ENCODE measurements around the gene HSF2BP.
"Not testable (repeated sequence)": the region's sequence is repeated elsewhere in the genome, so short reads cannot be mapped to it uniquely, and the experiment has no call there.

HSF2BP gene

DNA sequence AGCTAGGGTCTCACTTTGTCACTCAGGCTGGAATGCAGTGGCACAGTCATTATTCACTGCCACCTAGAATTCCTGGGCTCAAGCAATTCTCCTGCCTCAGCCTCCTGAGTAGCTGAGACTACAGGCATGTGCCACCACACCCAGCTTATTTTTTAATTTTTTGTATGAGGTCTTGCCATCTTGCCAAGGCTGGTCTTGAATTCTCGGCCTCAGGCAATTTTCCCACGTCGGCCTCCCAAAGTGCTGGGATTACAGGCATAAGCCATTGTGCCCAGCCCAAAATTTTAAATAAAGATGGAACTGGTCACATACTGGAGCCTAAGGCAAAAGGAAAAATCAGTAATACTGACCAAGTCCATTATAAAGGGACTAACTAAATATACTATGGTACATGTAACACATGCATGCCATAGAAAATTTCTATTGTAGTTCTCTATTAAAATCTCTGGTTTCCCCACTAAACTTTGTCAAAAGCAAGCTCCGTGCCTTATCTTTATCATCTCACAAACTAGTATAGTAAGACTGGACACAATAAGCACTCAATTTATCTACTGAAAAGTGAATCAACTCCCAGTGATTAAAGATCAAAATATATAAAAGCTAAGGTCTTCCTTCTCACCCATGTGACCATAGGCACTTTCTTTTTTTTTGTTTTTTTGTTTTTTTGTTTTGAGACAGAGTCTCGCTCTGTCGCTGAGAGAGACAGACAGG is 61.6 kb downstream of the HSF2BP start:
- no peak for DNase-seq (ENCODE audit: low spot score)

DNA sequence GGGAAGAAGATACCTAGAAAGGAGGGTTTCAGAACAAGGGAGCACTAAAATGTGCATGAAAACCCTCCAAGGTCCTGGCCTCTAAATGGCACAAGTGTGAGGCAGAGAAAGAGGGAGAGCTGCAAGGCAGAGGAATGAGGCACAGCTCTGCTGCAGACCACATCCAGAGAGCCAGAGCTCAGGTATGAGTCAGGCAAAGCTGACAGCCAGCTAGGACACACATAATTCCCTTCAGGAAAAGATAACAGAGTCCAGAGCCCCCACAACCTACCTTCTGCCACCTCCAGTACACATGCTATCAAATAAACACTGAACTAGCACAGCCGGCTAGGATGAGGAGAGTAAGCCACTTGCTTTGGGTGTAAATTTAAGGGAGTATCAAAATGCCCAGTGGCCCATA is 62.2 kb downstream of the HSF2BP start:
- DNase-seq (ENCODE audit: low spot score): no peak

DNA sequence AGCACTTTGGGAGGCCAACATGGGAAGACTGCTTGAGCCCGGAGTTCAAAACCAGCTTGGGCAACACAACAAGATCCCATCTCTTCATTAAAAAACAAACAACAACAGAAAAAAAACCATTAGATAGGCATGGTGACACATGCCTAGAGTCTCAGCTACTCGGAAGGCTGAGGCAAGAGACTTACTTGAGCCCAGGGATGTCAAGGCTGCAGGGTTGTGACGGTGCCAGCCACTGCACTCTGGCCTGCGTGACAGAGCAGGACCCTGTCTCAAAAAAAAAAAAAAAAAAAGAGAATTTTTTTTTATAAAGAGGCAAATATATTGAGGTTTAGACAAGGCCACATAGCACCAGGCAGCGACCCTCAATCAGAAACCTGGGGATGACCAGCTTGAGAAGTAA is 62.7 kb downstream of the HSF2BP start:
- no peak for DNase-seq (ENCODE audit: low spot score)

DNA sequence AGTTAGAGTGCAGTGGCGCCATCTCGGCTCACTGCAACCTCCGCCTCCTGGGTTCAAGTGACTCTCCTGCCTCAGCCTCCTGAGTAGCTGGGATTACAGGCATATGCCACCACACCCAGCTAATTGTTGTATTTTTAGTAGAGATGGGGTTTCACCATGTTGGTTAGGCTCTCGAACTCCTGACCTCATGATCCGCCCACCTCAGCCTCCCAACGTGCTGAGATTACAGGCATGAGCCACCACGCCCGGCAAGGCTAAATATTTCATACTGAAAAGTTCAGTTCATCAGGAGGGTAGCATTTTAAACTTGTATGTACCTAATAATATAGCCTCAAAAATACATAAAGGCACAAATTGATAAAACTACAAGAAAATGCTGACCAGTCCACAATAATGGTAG is 63.5 kb downstream of the HSF2BP start:
- not testable (repeated sequence) for DNase-seq (ENCODE audit: low spot score)

DNA sequence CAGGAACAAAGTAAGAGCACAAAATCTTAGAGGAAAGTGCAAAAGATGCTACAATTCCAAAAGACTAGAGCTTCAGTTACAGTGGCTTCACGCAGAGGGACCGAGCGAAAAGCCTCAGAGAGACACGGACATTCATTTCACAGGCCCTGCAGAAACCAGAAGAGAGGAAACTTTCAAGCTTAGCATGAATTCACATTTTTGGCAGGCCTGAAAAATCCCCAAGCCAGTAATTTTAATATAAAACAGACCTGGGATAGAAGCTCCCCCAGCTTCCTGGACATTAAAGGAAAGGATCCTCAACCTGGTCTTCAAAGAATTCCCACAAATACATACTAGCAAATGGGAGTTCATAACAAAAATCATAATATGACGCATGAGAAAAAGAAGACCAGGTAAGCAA is 66.2 kb downstream of the HSF2BP start:
- no peak for DNase-seq (ENCODE audit: low spot score)

DNA sequence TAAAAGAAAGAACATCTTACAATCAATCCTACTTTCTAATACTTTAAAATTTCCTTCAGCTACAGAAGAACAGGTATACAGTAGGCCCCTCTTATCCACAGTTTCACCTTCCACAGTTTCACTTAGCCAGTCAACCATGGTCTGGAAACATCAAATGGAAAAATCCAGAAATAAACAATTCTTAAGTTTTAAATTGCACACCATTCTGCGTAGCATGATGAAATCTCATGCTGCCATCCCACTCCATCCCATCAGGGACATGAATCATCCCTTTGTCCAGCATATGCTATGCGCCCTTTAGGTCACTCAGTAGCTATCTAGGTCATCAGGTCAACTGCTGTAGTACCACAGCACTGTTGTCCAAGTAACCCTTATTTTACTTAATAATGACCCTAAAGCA is 67.7 kb downstream of the HSF2BP start:
- DNase-seq (ENCODE audit: low spot score): no peak

DNA sequence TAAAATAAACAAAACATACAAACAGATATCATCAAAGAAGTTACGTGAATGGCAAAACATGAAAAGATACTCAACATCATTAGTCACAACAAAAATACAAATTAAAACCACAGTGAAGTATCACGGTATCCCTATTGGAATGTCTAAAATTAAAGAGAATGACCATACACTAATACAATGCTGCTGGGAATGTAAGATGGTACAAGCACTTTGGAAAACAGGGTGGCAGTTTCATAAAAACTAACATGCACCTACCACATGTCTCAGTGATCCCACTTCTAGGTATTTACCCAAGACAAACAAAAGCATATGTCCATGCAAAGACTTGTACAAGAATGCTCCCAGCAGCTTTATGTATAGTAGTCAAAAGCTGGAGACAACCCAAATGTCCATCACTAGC is 69.1 kb downstream of the HSF2BP start:
- DNase-seq (ENCODE audit: low spot score): no peak

DNA sequence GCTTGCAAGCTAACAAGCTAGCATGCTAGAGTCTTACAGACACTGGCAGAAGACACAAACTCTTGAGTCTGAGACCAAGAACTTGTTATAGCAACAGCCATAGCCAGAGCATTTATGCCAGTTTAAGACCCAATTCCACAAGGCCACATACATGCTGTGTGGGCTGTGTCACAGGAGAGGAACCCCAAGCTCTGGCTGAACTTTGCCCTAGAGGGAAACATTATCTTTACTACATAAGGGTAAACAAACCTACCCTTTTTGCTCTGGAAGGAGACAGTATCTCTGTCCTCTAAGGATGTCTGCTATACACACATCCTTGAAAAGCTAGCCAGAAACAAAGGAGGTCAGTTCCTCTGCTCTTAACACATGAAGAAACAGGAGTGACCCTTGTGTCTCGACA is 70.3 kb downstream of the HSF2BP start:
- DNase-seq (ENCODE audit: low spot score): no peak

DNA sequence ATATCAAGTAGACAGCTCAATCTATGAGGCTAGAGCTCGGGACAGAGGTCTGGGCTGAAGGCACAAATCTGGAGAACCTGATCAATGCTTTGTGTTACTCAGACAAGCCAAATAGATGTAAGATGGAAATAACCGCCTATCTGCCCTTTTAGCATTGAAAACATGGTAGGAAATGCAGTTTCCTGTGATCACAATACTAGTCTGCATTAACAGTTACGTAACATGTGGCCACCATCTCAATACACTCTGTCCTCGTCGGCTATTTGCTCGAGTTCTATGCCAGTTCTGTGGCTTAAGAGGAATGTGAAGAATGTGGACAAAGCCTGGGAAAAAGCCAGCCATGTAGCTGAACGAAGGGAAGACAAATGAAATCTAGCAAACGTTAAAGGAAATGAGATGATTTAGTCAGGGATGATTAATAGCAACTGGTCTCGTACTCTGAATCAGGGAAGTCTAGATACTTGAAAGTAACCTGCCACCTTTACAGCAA is 73.3 kb downstream of the HSF2BP start:
- DNase-seq (ENCODE audit: low spot score): no peak

DNA sequence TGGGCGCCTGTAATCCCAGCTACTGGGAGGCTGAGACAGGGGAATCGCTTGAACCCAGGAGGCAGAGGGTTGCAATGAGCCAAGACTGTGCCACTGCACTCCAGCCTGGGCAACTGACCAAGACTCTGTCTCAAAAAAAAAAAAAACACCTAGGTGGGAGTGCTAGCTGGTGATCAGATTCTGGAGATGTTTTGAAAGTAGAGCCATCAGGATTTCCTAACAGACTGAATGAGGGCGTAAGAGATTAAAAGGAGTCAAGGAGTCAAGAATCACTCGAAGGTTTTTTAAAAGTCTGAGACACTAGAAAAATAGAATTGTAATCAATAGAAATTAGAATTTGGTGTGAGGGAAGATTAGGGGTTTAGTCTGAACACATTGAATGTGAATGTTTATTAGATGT is 73.8 kb downstream of the HSF2BP start:
- no peak for DNase-seq (ENCODE audit: low spot score)

DNA sequence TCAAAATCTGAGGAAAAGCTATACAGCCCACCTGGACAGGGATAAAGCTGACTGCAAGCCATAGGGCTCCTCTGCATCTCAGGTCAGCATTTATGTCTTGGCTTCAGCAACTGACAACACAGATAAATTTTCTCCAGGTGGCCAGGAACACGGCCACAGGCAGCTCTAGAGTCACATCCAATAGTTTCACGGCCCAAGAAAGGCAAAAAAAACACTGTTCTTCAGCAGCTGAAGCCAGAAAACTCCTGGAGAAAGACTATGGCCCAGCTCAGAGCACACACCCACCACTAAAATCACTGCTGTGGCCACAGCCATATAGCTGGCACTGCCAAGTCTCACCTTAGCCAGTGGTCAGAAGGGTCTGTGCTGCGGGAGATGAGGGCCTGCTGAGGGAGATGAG is 77.8 kb downstream of the HSF2BP start:
- DNase-seq (ENCODE audit: low spot score): no peak

DNA sequence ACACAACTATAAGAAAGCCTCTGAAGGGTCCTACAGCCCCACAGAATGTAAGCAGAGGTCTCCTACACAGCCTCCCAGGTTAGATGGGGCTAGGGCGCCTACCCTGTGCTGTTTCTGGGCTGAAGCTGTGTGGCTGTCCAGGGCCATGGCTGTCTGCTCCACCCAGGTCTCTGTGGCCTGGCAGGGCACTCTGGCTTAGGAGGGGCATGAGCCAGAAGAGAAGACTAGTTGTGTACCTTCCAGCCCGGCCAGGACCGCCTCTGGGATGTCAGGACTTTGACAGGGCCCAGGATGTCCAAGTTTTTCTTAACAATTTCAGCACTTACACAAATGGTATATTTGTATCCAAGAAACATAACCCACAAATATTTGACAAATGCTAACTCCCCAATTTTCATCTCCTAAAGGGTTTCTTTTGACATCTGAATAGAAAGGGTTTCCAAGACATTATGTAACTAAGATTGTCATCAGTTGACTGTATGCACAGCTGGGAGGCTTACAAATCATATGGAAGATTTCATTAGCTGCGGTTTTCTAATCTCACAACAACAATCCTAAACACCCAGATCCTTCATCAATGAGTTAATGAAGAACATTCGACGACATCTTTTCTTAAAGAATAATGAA is 80.5 kb downstream of the HSF2BP start:
- DNase-seq (ENCODE audit: low spot score): no peak

DNA sequence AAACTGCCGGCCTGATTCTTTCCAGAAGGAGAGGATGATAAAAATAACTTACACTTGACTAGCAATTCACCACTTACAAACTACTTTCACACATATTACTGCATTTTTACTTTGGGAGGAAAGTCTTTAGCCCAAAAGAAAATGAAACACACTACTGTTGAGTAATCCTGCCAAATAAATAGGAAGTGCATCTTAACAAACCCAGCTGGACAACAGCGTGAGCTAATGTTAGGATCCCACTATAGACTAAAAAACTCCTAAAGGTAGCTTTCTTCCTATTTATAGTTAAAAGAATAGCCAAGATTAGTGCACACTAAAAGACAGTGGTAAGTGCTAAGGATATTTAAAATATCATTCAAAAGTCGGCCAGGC is 83.8 kb downstream of the HSF2BP start:
- DNase-seq (ENCODE audit: low spot score): no peak

DNA sequence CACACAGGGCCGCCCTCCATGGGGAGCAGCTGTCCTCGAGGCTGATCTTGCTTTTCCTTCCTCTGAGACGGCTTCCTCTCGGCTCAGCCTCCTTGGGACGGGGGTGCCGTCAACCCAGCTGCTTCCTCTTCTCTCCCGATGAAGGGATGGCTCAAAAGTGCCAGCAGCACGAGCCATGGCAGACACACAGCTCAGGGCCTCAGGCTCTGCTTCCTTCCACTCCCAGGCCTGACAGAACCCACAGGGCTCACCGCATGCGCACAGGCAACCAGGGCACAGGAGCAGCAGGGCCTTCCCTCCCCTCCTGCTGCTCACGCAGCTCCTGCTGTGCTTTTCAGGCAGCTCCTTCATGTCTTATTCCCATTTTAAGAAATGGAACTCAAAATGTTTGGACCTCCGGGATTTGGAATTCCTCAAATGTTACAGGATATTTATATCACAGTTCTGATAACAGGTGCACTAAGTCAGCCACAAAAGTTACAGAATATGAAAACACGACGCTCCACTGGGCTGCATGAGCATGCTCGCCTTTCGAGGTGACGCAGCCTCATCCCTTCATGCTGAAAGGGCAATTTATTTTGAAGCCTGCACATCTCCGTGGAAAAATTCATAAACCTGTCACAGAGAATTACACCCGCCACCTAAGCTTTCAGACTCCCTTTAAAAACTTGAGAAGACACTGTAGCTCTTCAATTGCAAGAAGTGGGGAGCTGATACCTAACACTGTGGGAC is 84.4 kb downstream of the HSF2BP start:
- DNase-seq (ENCODE audit: low spot score): peak; percentile 63

DNA sequence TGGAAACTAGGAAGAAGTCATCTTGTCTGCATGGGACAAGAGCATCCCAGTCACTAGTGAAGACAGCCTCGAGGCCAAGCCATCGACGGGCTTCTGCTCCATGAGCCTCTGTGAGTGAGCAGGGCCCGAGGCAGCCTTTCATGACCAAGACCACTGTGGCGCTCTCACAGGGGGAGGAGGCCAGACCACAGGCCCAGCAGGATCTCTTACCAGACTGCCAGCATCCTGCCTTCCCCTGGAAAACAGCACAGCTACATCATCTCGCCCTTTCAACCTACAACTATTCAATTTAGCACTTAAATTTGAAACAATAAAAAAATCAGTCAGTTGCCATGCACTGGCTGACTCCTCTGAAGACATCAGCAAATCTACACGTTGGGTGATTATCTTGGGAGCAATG is 85.4 kb downstream of the HSF2BP start:
- no peak for DNase-seq (ENCODE audit: low spot score)

DNA sequence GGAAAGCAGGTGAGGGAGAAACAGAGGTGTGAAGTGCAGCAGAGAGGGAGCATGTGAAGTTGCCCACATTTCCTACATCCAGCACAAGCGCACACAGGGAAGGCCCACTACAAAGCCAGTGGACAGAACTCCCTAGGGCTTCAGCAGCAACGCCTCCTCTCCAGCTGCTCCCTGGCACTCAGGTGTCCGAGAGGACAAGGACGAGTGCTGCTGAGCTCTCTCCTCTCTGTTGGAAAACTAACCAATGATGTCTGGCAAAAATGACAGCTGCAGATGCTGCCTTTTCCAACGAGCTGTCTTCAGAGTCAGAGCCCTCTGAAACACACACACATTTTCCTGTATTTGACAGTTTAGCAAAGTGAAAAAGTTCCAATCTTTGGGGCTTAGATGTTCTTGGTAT is 86.8 kb downstream of the HSF2BP start:
- DNase-seq (ENCODE audit: low spot score): no peak

DNA sequence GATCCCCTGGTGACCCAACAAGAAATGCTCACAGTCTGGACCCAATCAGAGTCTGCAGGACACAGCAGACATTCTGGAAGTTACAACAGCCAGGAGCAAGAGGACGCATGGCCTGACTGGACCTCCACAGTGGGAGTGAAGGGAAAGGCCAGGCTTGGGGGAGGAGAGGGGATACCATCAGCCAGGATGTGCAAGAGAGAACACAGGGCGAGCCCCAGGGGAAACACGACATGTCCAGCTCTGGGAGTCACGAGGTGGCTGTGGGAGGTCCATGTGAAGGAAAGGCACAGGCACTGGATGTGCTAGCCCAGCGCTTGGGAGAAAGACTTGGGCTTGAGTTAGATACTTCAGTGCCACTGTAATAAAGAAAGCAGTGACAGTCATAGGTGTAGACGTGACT is 87.3 kb downstream of the HSF2BP start:
- no peak for DNase-seq (ENCODE audit: low spot score)

DNA sequence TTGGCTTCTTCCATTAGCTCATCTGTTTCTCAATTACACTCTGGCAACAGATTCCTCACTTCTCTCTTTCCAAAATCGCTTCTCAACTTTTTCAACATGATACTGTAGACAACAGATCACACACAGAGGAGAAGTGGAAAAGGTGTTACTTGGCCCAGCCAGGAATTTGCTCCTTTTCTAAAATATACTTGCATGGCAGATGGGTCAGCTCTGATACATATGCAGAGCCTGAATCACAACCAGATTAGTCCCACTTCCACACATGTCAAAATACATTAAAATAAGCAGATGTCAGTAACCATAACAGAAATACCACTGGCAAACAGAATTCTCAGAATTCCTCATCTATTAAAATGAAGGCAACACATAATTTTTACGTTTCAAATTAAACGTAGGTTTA is 89.1 kb downstream of the HSF2BP start:
- DNase-seq (ENCODE audit: low spot score): not testable (repeated sequence)

DNA sequence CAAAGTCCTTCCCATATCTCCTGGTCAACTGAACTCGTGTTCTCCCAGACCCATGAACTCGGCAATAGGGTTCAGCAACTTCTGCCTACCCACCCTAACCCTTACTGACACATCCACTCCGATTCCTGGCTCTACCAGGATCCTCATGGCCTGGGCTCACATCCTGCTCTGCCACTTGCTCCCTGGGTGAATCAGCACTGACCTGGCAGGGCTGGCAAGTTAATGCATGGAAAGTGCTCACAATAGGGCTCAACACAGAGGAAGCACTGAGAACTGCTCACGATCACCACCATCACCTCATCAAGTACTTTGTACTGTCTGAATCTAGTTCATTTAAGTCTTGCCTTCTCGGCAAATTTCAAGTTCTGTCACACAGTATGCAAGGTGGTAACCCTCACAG is 96.8 kb downstream of the HSF2BP start:
- not testable (repeated sequence) for DNase-seq (ENCODE audit: low spot score)

DNA sequence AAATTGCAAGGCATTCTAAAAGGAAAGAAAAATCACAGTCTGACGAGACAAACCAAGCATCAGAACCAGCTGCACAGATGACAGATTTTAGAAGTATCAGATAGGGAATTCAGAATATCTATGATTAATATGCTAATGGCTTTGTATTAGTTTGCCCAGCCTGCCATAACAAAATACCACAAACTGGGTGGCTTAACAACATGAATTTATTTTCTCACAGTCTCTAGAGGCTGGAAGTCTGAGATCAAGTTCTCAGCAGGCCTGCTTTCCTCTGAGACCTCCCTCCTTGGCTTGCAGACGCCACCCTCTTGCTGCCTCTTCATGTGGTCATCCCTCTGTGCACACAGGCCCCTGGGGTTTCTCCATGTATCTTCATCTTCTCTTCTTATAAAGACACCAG is 118.7 kb downstream of the HSF2BP start:
- DNase-seq (ENCODE audit: low spot score): not testable (repeated sequence)

DNA sequence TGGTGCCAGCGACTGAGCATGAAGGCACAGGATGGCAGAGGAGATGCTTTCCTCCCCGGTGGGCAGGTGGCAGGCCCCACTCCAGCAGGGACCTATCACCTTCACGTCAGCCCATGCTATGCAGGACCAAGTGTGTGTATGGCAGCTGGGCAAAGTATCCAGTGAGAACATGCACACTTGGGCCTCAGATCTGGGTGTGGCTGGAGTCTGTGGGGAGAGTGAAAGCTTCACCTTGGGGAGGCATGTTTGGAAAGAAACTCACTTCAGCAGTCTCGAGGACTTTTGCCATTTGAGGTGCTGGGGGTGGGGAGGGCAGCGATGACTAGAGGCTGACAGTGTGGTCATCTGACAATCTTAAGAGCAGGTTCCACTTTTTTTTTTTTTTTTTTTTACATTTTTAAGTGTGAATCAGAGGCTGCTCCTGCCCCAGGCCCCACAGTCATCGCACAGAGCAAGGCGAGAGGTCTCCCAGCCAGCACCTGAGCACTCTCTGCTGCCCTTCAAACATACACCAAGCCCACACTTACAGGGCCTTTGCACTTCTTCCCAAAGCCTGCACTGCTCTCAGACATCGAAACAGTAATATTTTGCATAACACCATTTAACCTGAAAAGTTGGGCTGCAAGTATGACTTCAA is 136.7 kb downstream of the HSF2BP start:
- DNase-seq (ENCODE audit: low spot score): not testable (repeated sequence)

DNA sequence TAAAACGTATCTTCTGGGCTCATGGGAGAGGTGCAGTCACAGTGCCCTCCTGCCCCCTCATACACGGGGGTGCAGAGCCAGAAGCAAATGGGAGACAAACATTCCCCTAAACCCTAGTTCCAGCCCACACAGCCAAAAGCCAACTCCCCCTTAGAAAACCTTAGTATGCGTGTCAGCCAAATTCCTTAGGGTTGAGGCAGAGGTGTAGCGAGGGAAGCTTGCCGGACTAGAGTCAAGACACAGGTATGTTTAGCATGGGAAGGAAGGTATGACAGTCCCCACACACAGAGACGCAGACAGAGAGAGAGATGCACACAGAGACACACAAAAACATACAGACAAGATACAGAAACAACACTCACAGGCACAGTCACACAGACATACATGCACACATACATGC is 141.6 kb downstream of the HSF2BP start:
- DNase-seq (ENCODE audit: low spot score): not testable (repeated sequence)
